Pancreas (tissue), 10 donors: ENCODE data around the gene UBE2N. TPM values are rescaled to one million over a fixed set of nuclear protein-coding genes. Genes with fewer than 3 reads are reported as not detected.
"Not testable (repeated sequence)": the region's sequence is repeated elsewhere in the genome, so short reads cannot be mapped to it uniquely, and the experiment has no call there.

ENCODE experiments used
- ATAC-seq, 4 donors: fragments of 200-7000 bp; cut with Tn5 transposase; one replicate each; pipeline versions ENCODE4 v1.8.0 to v1.9.1; 2020; ENCODE audit warnings: mild to moderate bottlenecking in 4 of 4, moderate library complexity in 4 of 4
- DNase-seq, 6 donors: peaks; one replicate each; pipeline ENCODE4 v3.0.0-alpha.2; 2020
- FAIRE-seq: peaks from 2 replicates; lab custom pipeline; 2012; peaks lifted over from hg19 to GRCh38; lab: Jason Lieb, UNC
- H3K27ac ChIP-seq, 4 donors: fragments of 200-600 bp; sonication (generic); 1 replicate in 3 of 4; 2 replicates in 1 of 4; pipeline versions ENCODE4 v1.5.0 to v1.8.0; 2020
- H3K27me3 ChIP-seq, 4 donors: fragments of 200-600 bp; one replicate each; pipeline ENCODE4 v1.8.0; 2021
- H3K36me3 ChIP-seq, 3 donors: fragments of 200-600 bp; sonication (generic) in 1 of 3; one replicate each; pipeline versions ENCODE4 v1.5.0 to v1.8.0; 2020 to 2021
- H3K4me1 ChIP-seq, 3 donors: fragments of 200-600 bp; one replicate each; pipeline ENCODE4 v1.8.0; 2021
- H3K4me3 ChIP-seq, 4 donors: fragments of 200-600 bp; sonication (generic) in 2 of 4; one replicate each; pipeline versions ENCODE4 v1.5.0 to v1.8.0; 2020 to 2021
- H3K9me3 ChIP-seq, 4 donors: fragments of 200-600 bp; one replicate each; pipeline ENCODE4 v1.8.0; 2021
- CTCF ChIP-seq, 4 donors: fragments of 200-600 bp; sonication (generic) in 3 of 4; IDR thresholded peaks; one replicate each; pipeline versions ENCODE4 v1.5.0 to v1.8.0; 2021; ENCODE audit warnings: antibody characterized with exemption in 4 of 4
- WGBS, 2 donors: extraction: QIAGEN DNeasy Blood & Tissue Kit; methylation state at CpG; one replicate each; pipeline ENCODE4 v1.1.7; 2013; 5-methylcytosine and 5-hydroxymethylcytosine counted together
- intact Hi-C, 3 donors: fragments of 100-400 bp; cut with DNase I; formaldehyde crosslinking; loops; one replicate each; pipeline versions ENCODE4 v1.11.1 to v1.14.2; 2022
- polyA plus RNA-seq, 2 donors: library from polyadenylated mRNA; stranded (reverse); fragments of 200-250 nt; gene quantifications; one replicate each; pipeline ENCODE4 v1.2.3, GENCODE V29; 2013
- total RNA-seq, 6 donors: library from RNA; stranded (reverse); fragmentation: NEBNext Ultra II Directional in 4 of 6; extraction: Animal tissue kit (Norgen Biotek cat#: 25700) in 4 of 6; gene quantifications; one replicate each; pipeline versions ENCODE4 v1.2.1 to v1.2.4, GENCODE V29; 2021 to 2023
- donor health status: healthy with polysubstance abuse.
- donor health status: DM: no; HTN: no; CAD: no; lungs with moderate emphysema.
- donor health status: DM: no; HTN: no; CAD: no.
- donor health status: control.
- donor health status: control.
- donor health status: Bipolar disorder and iron deficiency.
- donor health status: DM: yes; HTN: yes; CAD: no.
- donor health status: DM: no; HTN: no; CAD: no.
- donor health status: DM: no; HTN: no; CAD: no.
- donor health status: DM: yes; HTN: yes; CAD: no.

Gene UBE2N
- total and polyA plus RNA-seq, 8 donors = 14.7 to 33.2 (median 21.5) TPM

GRCh38 chr12:93402333-93403311 lies 39.1 kb downstream of the UBE2N start:
- no peak for TF ChIP-seq CTCF (IDR thresholded peaks at IDR 0.05)
- no peak overlapping the region for H3K27ac ChIP-seq
- 89% methylated on average over 11 of the region's 11 CpGs for WGBS, 2 donors
- no peaks in the 10 kb centered on the region for H3K27me3 ChIP-seq
- no peak for DNase-seq
- FAIRE-seq = no peak
- no peak overlapping the region for H3K4me3 ChIP-seq
- intact Hi-C loops = no loop called here
- no peak for ATAC-seq
- no peaks in the 10 kb centered on the region for H3K9me3 ChIP-seq
- peaks cover 0 to 8% (median 0%) of the 10 kb centered on the region in 3 donors for H3K4me1 ChIP-seq
- no peaks in the 10 kb centered on the region for H3K36me3 ChIP-seq

- intact Hi-C loops, H3K9me3 ChIP-seq, H3K27me3 ChIP-seq, DNase-seq, H3K27ac ChIP-seq, H3K4me3 ChIP-seq: not testable (repeated sequence)
- Histone ChIP-seq H3K36me3 (peaks cover 0 to 12% (median 0%) of the 10 kb centered on the region in 3 donors), H3K4me1 (peaks cover 6 to 18% (median 17%) of the 10 kb centered on the region in 3 donors)
- WGBS, 2 donors = no CpG with 5 or more reads among the region's 5 CpGs
- ATAC-seq (peak; percentile 88 to 96 (median 94)), FAIRE-seq (peak; percentile 98)
These were observed 42.4 kb downstream of the UBE2N start for GRCh38 chr12:93399183-93399863.

GRCh38 chr12:93397412-93397811 lies 44.3 kb downstream of the UBE2N start:
- Histone ChIP-seq H3K36me3 (peaks cover 0 to 12% (median 0%) of the 10 kb centered on the region in 3 donors), H3K9me3 (no peaks in the 10 kb centered on the region), H3K4me1 (peaks cover 6 to 18% (median 10%) of the 10 kb centered on the region in 3 donors), H3K4me3 (no peak overlapping the region), H3K27ac (peak overlapping the region in 2 of 4 donors; percentile 30 to 44), H3K27me3 (no peaks in the 10 kb centered on the region)
- intact Hi-C loops = no loop called here
- FAIRE-seq (no peak), DNase-seq (peak in 3 of 6 donors; percentile 34 to 60 (median 44)), ATAC-seq (peak; percentile 37 to 69 (median 56))
- TF ChIP-seq CTCF (IDR thresholded peaks at IDR 0.05) = no peak
- WGBS, 2 donors = 29 to 32% methylated on average over 12 of the region's 12 CpGs

GRCh38 chr12:93393425-93393824 lies 48.3 kb downstream of the UBE2N start:
- no peak for TF ChIP-seq CTCF (IDR thresholded peaks at IDR 0.05)
- H3K36me3 ChIP-seq = peaks cover 0 to 12% (median 0%) of the 10 kb centered on the region in 3 donors
- intact Hi-C loops = no loop called here
- H3K4me3 ChIP-seq = no peak overlapping the region
- H3K27ac ChIP-seq = no peak overlapping the region
- DNase-seq (no peak), FAIRE-seq (no peak), ATAC-seq (no peak)
- H3K9me3 ChIP-seq = no peaks in the 10 kb centered on the region
- H3K4me1 ChIP-seq = peaks cover 16 to 35% (median 22%) of the 10 kb centered on the region in 3 donors
- 46 to 61% methylated on average over 2 of the region's 2 CpGs for WGBS, 2 donors
- H3K27me3 ChIP-seq = no peaks in the 10 kb centered on the region
